OCI-LY7 (cell line): ENCODE results near the gene ERICH3.

Experiments
- CTCF ChIP-seq: fragments of 200-600 bp; sonication (generic); conservative IDR thresholded peaks from 2 replicates; pipeline ENCODE4 v1.5.1; 2014; ENCODE audit warnings: mild to moderate bottlenecking, antibody characterized with exemption, low read length, moderate library complexity, mixed read lengths
- EZH2phosphoT487 ChIP-seq: fragments of 200-600 bp; sonication (generic); IDR thresholded peaks from 2 replicates; pipeline ENCODE4 v1.6.1; 2018; ENCODE audit warnings: low read depth, borderline replicate concordance, mild to moderate bottlenecking, mixed run types, antibody characterized with exemption, low read length, moderate library complexity, mixed read lengths

- no peak for TF ChIP-seq CTCF
- TF ChIP-seq EZH2phosphoT487 = no peak
Measured at GRCh38 chr1:74677926-74678325, 4.3 kb upstream of the ERICH3 start.
